GM10847 (cell line): ENCODE measurements around the gene SLC35B1.
A peak's percentile ranks its signal among the peaks of the same experiment; 100 is the strongest.

ENCODE experiments used
- POLR2A ChIP-seq: IDR thresholded peaks from 2 replicates; pipeline ENCODE4 v1.6.1; 2011; ENCODE audit not compliant: insufficient read length; ENCODE audit errors: extremely low read depth

SLC35B1 gene, protein sequence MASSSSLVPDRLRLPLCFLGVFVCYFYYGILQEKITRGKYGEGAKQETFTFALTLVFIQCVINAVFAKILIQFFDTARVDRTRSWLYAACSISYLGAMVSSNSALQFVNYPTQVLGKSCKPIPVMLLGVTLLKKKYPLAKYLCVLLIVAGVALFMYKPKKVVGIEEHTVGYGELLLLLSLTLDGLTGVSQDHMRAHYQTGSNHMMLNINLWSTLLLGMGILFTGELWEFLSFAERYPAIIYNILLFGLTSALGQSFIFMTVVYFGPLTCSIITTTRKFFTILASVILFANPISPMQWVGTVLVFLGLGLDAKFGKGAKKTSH

DNA sequence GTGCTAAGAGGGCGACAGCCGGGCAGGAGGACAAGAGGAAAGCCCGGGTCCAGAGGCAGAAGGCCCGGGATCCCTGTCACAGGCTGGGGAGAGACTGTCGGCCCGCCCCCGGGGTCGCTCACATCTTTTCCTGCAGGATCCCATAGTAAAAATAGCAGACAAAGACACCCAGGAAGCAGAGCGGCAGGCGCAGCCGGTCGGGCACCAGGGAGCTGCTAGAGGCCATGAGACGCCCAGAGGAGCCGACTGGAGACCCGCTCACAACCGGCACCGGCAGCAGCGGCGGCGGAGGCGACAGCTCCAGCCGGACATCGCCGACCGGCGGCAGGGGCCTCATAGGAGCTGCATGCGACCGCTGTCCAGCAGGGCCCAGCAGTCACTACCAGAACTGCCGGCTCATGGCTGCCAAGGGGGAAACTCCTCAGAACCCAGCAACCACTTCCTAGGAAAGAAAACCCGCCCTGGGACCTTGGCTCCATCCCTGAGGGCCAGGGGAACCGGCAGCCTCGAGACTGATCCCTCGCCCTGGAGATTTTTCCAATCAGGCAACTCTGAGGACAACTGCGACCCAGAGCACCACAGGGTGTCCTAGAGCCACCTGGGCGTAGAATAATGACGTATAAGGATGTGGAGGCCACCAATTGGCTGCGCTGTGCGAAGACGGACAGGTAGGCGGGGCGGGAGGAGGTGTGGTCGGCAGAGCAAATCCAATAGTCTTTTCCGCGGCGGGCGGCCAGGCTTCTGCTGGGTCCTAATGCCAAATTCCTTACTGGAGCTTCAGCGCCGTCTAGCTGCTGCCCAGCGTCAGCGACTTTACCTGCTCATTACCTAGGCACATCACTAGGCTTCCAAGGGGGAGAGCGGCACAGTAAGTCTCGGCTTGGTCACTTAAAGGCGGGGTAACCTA lies at the start of gene SLC35B1:
TSS of gene SLC35B1 (minus strand) at position 357 of the 907 bp plus-strand sequence. CDS start at position 226, 131 bp downstream.
- peak; percentile 69 for TF ChIP-seq POLR2A

DNA sequence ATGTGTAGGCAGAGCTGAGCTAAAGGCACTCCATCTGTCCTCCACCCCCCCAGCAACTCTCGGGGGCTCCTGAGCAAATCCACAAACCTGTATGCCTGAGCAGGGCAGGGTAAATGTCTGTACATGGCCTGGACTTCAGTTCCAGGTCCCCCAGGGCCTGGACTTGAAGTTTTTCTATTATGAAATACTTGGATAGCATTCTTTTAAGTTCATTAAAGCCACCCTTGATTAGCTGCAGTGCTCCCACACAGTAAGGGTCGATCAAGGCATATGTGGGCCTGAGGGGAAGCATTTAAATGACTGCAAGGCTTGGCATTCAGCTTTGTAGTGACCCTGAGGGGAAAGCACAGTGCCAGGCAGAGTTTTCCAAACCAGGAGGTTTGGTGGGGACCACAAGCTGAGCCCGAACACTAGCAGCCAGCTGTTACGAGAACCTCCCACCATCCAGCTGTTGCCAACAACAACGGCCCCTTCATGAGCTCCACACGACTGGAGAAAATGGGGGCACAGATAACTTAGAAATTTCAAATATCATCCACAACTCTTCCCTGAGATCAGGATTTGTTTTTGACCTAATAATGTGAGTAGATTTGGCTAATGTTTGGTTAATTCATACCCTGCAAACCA lies 49.5 kb upstream of the SLC35B1 start:
- no peak for TF ChIP-seq POLR2A

DNA sequence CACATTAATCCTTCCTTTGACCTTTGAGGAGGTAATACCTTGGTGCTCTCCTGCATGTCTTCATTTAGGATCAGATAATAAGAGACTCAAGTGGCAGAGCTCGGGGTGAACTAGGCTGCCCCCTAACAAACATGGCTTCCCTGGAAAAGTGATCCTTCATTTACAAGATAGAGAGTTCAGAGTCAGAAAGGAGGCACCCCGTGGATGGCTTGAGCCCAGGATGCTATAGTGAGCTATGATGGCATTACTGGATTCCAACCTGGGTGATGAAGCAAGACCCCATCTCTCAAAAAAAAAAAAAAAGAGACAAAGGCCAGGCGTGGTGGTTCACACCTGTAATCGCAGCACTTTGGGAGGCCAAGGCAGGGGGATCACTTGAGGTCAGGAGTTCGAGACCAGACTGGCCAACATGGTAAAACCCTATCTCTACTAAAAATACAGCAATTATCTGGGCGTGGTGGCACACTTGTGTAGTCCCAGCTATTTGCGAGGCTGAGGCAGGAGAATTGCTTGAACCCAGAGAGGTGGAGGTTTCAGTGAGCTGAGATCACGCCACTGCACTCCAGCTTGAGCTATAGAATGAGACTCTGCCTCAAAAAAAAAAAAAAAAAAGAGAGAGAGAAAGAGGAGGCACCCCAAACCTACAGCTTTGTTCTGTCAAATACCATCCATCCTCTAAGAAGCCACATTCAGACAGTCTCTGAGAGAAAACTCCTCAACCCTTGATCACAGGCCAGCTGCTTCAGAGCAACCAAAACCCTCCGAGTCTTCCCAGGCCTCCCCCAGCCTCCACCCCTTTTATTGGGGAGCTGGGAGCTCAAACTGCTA lies 48.8 kb upstream of the SLC35B1 start:
- no peak for TF ChIP-seq POLR2A

DNA sequence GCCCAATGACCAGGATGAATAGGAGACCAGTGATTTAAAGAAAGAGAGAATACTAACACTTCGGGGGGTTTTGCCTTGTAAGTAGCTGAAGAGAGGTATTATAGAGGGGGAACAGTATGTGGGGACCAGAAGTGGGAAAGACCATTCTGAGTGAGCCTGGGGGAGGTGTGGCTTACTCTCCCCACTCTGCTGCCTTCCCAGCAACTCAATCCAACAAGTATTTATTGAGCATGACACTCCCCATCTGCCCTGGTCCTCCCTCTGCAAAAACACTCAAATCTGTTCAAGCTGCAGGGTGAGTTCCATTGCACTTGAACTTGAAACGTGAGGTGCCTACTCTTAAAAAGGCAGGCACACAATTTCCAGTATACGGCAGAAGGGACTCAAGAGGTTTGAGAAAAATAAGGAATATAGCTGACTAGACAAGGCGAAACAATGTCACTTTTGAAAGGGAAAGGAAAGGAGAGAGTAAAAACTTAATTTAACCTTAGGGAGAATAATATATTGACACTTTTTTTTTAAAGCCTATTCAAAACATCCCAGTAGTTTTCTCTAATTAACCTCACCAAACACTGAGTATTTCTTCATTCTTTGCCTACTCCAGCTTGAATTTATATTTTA lies 48.0 kb upstream of the SLC35B1 start:
- TF ChIP-seq POLR2A = no peak

DNA sequence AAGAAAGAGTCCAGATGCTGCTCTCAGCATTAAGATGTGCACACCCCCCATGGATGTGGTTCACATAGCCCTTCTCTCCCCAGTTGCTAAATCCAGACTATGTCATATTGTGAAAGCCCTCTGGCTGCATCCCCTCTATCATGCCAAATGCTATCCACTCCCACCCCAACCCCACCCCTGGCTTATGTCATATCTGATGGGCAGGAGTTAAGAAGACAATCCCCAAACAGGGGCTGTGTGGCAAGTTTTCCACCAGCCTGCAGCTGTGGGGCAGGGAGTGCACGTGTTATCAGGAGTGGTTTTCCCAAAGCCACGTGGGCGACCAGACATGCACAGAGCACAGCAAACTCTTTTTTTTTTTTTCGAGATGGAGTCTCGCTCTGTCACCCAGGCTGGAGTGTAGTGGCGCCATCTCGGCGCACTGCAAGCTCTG lies 46.2 kb upstream of the SLC35B1 start:
- TF ChIP-seq POLR2A = no peak

DNA sequence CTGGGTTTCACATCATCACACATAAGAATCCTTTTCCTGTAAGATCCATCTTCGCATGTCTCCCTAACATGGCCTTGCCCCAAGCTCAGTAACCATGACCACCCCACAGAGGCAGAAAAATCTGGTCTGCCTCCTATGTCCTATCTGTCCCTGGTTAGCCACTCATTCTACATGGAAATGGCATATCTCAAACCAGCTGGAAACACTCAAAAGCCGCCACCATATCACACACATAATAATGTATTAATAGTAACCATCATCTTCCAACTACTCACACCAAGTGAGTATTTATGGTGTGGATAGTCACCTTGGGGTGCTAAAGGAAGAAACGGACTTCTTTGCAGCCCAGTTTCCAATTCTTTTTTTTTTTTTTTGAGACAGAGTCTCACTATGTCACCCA lies 44.7 kb upstream of the SLC35B1 start:
- no peak for TF ChIP-seq POLR2A

DNA sequence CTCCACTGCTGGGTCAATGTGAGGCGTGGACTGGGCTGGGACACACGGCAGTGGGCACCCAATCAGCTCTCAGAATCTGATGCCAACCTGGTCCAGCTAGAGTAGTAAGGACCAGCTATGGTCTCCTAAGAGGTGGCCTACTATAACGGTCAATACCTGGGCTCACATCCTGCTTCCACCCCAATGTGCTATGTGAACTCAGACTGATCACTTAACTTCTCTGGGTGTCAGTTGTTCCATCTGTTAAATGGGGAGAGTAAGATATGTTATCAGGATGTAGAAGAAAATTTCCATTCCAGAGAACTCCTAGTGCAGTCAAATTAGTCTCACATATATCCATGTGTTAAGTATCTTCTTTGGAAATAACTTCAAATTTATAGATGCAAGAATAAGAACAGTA lies 42.0 kb upstream of the SLC35B1 start:
- no peak for TF ChIP-seq POLR2A

DNA sequence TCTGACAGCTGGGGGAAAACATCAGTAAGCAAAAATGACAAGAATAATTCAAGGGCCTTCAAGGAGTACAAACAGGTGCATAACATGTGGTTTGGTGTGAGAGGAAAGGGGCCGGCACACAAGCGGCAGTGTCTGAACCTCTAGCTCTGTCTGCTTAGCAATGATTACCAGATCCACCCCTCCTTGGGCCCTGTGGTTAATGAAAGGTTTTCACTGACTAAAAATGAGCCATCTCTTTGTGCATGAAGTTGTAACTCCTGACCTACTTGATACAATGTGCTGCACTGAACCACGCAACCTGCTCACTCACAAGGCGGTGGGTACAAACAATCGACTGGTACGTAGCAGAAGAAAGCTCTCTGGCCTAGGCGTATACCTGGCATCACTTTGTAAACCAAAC lies 41.0 kb upstream of the SLC35B1 start:
- TF ChIP-seq POLR2A = no peak

DNA sequence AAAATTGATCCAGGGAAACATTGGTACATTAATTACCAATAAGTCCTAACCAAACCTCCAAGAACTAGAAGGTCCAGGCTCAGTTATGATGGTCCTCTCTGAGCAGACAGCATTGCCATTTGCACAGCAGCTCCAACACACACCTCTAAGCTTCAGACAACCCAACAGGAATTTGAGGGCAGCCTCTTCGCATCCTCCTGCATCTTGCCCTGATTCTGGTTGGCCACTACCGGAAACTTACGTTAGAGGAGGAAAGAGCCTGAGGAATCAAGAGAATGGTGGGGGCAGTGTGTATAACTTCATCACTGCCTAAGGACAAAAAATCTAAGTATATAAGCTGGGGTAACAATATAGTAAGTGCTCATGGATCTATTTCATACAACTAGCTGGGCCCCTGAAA lies 40.5 kb upstream of the SLC35B1 start:
- TF ChIP-seq POLR2A = no peak

DNA sequence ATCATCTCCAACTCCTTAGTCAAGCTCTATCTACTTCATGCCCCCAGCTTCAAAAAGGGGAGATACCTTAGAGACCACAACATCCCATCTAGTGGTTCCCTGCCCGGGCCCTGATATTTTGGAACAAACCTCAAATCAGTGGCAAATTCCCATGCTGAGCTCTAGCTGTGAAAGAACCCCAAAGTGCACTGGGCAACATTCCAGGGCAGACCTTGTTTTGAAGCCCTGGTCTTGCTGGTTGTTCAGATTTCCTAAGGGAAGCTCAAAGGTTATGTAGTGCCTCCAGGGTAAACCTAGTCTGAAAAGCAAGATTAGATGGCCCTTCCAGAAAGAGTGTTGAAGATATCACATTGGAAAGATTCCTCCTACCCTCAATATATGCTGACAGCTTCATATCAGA lies 39.9 kb upstream of the SLC35B1 start:
- TF ChIP-seq POLR2A = no peak

DNA sequence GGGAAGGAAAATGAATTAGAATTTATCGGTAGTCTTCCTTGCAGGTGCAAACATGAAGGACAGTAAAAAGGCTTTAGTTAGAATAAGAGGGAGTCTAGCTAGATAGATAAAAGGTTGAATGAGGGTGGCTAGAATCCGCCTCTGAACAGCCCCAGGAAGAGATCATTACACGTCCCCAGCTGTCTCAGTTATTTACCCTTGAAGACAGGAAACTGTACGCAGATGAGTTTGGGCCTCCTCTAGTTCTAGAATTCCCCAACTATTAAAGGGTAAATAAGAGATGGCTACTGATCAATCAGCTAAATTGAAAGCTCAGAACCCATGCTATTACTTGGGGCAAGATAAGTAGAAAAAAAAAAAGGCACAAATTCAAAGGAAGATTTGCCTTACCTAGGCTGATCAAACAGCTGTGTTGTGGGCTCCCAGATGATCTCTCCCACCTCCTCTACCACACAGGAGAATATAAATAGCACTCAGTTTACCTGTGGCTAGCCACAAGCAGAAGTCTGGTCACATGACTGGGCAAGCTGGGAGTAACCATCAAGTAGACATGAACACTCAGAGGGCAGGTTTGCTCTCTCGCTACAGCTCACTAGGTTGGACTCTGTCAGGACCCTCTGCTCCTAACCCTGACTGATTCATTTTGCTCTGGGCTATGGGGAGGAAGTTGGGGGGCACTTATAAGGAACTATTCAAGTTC lies 39.2 kb upstream of the SLC35B1 start:
- no peak for TF ChIP-seq POLR2A

DNA sequence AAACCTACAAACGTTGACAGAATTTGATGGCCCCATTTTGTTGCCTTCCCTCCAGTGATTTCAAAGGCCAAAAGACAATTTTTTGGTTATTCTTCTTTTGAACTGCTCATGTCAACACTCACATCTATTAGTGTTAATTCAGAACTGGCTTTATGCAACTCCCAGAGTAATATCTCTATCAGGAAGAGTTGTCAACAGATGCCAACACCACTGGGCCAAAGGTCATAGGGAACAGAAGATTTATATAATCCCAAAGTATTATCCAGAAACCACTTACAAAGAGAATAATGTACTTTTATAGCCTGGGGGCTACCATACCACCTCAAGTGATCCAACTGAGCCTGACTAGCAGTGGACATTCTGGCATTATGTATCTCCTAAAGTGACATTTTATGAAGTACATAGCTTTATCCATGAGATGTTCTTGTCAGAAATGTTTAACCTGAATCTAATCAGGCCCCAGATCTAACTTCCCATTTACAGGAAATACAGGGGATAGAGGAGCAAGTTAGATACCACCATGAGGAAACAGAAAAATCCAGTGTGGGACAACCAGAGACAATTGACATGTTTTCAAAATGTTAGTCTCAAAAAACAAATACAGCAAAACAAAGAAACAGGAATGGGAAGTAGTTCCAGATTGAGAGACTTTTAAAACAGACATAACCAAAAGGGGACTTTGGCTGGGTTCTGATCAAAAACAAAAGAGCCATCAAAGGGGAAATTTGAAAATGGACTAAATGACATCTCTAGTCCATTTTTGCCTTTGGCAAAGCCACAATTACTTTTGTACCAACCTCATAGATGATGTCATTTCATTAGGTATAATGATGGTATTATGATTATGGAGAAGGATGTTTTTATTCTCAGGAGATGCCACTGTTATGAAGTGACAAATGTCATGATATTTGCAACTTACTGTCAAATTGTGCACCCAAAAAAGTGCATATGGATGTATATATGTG lies 37.7 kb upstream of the SLC35B1 start:
- no peak for TF ChIP-seq POLR2A

DNA sequence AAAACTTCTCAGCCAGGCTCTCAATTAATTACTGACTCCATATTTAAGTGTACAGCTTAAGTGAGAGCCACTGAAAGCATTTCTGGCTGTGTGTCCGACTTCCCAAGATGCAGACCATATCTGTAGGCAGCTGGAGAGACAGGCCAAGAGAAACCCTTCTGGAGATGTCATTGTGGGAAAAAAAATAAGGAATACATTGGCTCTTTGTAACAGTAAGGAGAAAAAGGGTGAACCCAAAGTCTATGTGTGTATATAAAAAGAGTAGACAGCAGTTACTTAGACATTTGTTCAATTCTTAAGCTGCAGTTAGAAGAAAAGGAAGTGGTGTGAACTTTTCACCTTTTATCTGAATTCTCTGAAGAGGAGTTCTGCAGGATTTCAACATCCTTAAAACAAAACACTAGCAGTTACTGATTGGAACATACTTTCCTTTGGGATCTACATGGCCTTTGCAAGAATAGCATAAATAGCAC lies 34.4 kb upstream of the SLC35B1 start:
- TF ChIP-seq POLR2A = no peak

DNA sequence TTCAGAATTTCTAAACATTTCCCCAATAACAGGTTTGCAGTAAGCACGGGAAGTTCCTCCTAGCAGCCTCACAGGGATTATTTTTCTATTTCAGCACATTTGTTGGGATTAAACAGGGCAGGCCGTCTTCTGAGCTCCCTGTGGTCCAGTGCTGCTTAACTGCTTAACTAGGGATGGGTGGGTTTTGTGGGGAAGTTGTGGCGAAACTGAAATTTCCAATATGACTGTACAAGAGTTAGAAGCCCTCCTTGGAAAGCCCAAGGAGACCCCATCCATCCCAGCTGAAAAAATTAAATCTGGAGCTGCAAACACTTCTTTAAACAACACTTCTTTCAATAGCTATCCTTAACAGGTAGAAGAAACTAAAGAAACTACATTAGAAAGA lies 33.9 kb upstream of the SLC35B1 start:
- no peak for TF ChIP-seq POLR2A
